SK-N-MC (cell line): ENCODE measurements around the gene ENO2.

ENCODE experiments used
- EZH2 ChIP-seq: fragments of 200-600 bp; sonication (generic); IDR thresholded peaks from one replicate; pipeline ENCODE4 v1.6.1; 2017; ENCODE audit warnings: antibody characterized with exemption
- POLR2AphosphoS5 ChIP-seq: IDR thresholded peaks from 2 replicates; pipeline ENCODE4 v1.6.1; 2012; ENCODE audit warnings: mild to moderate bottlenecking, low read depth, low read length, borderline replicate concordance

- TF ChIP-seq POLR2AphosphoS5, result no peak
- no peak for TF ChIP-seq EZH2
Measured at GRCh38 chr12:6968426-6968825, 54.0 kb downstream of the ENO2 start.
